ENCODE measurements around the gene GABRB3.

Gene GABRB3

GRCh38 chr15:26711445-26711844 is 61.4 kb downstream of the GABRB3 start:
- Histone ChIP-seq H3K9ac (ENCODE audit: low read length) (no peak overlapping the region), H3K27me3 (ENCODE audit: insufficient read depth, low read length) (no peaks in the 10 kb centered on the region), H3K23ac (ENCODE audit: low read length) (no peak overlapping the region), H3K18ac (ENCODE audit: low read length) (no peak overlapping the region), H3K4me3 (ENCODE audit: low read depth, low read length) (no peak overlapping the region), H3K9me3 (ENCODE audit: insufficient read depth, low read depth, low read length) (no peaks in the 10 kb centered on the region), H3K27ac (ENCODE audit: low read depth, low read length) (no peak overlapping the region), H3K4me1 (ENCODE audit: control insufficient read depth in 1 of 2, insufficient read depth in 2 of 2, low read length in 2 of 2) (no peaks in the 10 kb centered on the region), H2BK120ac (ENCODE audit: insufficient read depth, low read length, poor library complexity) (no peak overlapping the region), H3K79me2 (ENCODE audit: control insufficient read depth, insufficient read depth, low read length, poor library complexity) (no peaks in the 10 kb centered on the region), H2BK5ac (ENCODE audit: low read depth, low read length, poor library complexity) (no peak overlapping the region), H3K14ac (ENCODE audit: low read length) (no peak overlapping the region), H3K4me2 (ENCODE audit: low read length) (no peak overlapping the region), H4K12ac (ENCODE audit: low read depth, low read length) (no peak overlapping the region), H3K4ac (ENCODE audit: low read depth, low read length) (no peak overlapping the region), H4K8ac (ENCODE audit: low read depth, low read length) (no peak overlapping the region), H3K79me1 (ENCODE audit: low read length) (no peaks in the 10 kb centered on the region), H2AFZ (ENCODE audit: insufficient read depth, low read length, poor library complexity) (no peak overlapping the region), H4K91ac (ENCODE audit: low read depth, low read length) (no peak overlapping the region), H2AK5ac (ENCODE audit: low read length) (no peak overlapping the region), H2BK12ac (ENCODE audit: low read length) (no peak overlapping the region), H3K36me3 (ENCODE audit: control insufficient read depth in 1 of 2, insufficient read depth in 2 of 2, low read length in 2 of 2) (no peaks in the 10 kb centered on the region)
- WGBS (ENCODE audit: extremely low coverage, insufficient coverage, insufficient read length) = no CpG with 5 or more reads among the region's 10 CpGs
- DNase-seq = no peak

DNA sequence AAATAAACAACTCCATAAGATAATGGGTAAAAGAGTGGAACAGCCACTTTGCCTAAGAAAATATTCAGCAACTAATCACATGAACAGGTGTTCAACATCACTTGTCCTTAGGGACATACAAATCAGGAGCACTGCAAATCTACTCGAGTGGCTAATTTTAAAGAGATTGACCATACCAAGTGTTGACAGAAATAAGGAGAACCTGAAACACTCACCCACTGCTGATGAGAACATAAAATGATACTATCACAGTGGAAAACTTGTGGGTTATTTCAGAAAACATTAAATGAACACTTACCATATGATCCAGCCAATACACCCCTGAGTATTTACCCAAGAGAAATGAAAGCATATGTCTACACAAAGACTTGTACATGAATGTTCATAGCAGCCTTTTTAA is 70.5 kb downstream of the GABRB3 start:
- no CpG with 5 or more reads among the region's 1 CpG for WGBS (ENCODE audit: extremely low coverage, insufficient coverage, insufficient read length)
- H2BK120ac ChIP-seq (ENCODE audit: insufficient read depth, low read length, poor library complexity) = no peak overlapping the region
- H4K91ac ChIP-seq (ENCODE audit: low read depth, low read length) = no peak overlapping the region

GRCh38 chr15:26698555-26698954 is 74.3 kb downstream of the GABRB3 start:
- Histone ChIP-seq H3K4ac (ENCODE audit: low read depth, low read length) (no peak overlapping the region), H2BK12ac (ENCODE audit: low read length) (no peak overlapping the region), H4K91ac (ENCODE audit: low read depth, low read length) (no peak overlapping the region), H2BK5ac (ENCODE audit: low read depth, low read length, poor library complexity) (no peak overlapping the region), H4K12ac (ENCODE audit: low read depth, low read length) (no peak overlapping the region), H4K8ac (ENCODE audit: low read depth, low read length) (no peak overlapping the region), H3K9ac (ENCODE audit: low read length) (no peak overlapping the region), H3K27ac (ENCODE audit: low read depth, low read length) (no peak overlapping the region), H3K23ac (ENCODE audit: low read length) (no peak overlapping the region), H3K4me3 (ENCODE audit: low read depth, low read length) (no peak overlapping the region), H3K14ac (ENCODE audit: low read length) (no peak overlapping the region), H3K27me3 (ENCODE audit: insufficient read depth, low read length) (no peaks in the 10 kb centered on the region), H3K18ac (ENCODE audit: low read length) (no peak overlapping the region), H3K4me2 (ENCODE audit: low read length) (no peak overlapping the region), H2AFZ (ENCODE audit: insufficient read depth, low read length, poor library complexity) (no peak overlapping the region), H3K4me1 (ENCODE audit: control insufficient read depth in 1 of 2, insufficient read depth in 2 of 2, low read length in 2 of 2) (no peaks in the 10 kb centered on the region), H3K9me3 (ENCODE audit: insufficient read depth, low read depth, low read length) (no peaks in the 10 kb centered on the region), H3K79me1 (ENCODE audit: low read length) (no peaks in the 10 kb centered on the region), H3K36me3 (ENCODE audit: control insufficient read depth in 1 of 2, insufficient read depth in 2 of 2, low read length in 2 of 2) (no peaks in the 10 kb centered on the region), H3K79me2 (ENCODE audit: control insufficient read depth, insufficient read depth, low read length, poor library complexity) (no peaks in the 10 kb centered on the region), H2BK120ac (ENCODE audit: insufficient read depth, low read length, poor library complexity) (no peak overlapping the region), H2AK5ac (ENCODE audit: low read length) (no peak overlapping the region)
- DNase-seq = no peak
- no CpG with 5 or more reads among the region's 5 CpGs for WGBS (ENCODE audit: extremely low coverage, insufficient coverage, insufficient read length)

More for the DNA sequence above, 70.5 kb downstream of the GABRB3 start:
- H3K14ac ChIP-seq (ENCODE audit: low read length) = no peak overlapping the region
- H3K79me1 ChIP-seq (ENCODE audit: low read length) = no peaks in the 10 kb centered on the region
- no peak overlapping the region for H4K8ac ChIP-seq (ENCODE audit: low read depth, low read length)
- DNase-seq = no peak
- no peaks in the 10 kb centered on the region for H3K4me1 ChIP-seq (ENCODE audit: control insufficient read depth in 1 of 2, insufficient read depth in 2 of 2, low read length in 2 of 2)
- no peak overlapping the region for H3K4me2 ChIP-seq (ENCODE audit: low read length)
- H2AK5ac ChIP-seq (ENCODE audit: low read length) = no peak overlapping the region
- no peak overlapping the region for H3K4ac ChIP-seq (ENCODE audit: low read depth, low read length)
- no peaks in the 10 kb centered on the region for H3K79me2 ChIP-seq (ENCODE audit: control insufficient read depth, insufficient read depth, low read length, poor library complexity)
- no peak overlapping the region for H2BK5ac ChIP-seq (ENCODE audit: low read depth, low read length, poor library complexity)
- no peak overlapping the region for H3K9ac ChIP-seq (ENCODE audit: low read length)
- no peak overlapping the region for H2AFZ ChIP-seq (ENCODE audit: insufficient read depth, low read length, poor library complexity)
- H3K36me3 ChIP-seq (ENCODE audit: control insufficient read depth in 1 of 2, insufficient read depth in 2 of 2, low read length in 2 of 2) = no peaks in the 10 kb centered on the region
- no peak overlapping the region for H3K27ac ChIP-seq (ENCODE audit: low read depth, low read length)
- no peak overlapping the region for H4K12ac ChIP-seq (ENCODE audit: low read depth, low read length)
- no peaks in the 10 kb centered on the region for H3K27me3 ChIP-seq (ENCODE audit: insufficient read depth, low read length)
- no peak overlapping the region for H3K23ac ChIP-seq (ENCODE audit: low read length)
- H2BK12ac ChIP-seq (ENCODE audit: low read length) = no peak overlapping the region
- H3K18ac ChIP-seq (ENCODE audit: low read length) = no peak overlapping the region
- H3K9me3 ChIP-seq (ENCODE audit: insufficient read depth, low read depth, low read length) = no peaks in the 10 kb centered on the region
- H3K4me3 ChIP-seq (ENCODE audit: low read depth, low read length) = no peak overlapping the region

GRCh38 chr15:26697913-26698312 is 75.0 kb downstream of the GABRB3 start:
- Histone ChIP-seq H4K12ac (ENCODE audit: low read depth, low read length) (no peak overlapping the region), H3K23ac (ENCODE audit: low read length) (no peak overlapping the region), H3K79me1 (ENCODE audit: low read length) (no peaks in the 10 kb centered on the region), H4K8ac (ENCODE audit: low read depth, low read length) (no peak overlapping the region), H3K36me3 (ENCODE audit: control insufficient read depth in 1 of 2, insufficient read depth in 2 of 2, low read length in 2 of 2) (no peaks in the 10 kb centered on the region), H3K4ac (ENCODE audit: low read depth, low read length) (no peak overlapping the region), H2BK120ac (ENCODE audit: insufficient read depth, low read length, poor library complexity) (no peak overlapping the region), H3K14ac (ENCODE audit: low read length) (no peak overlapping the region), H3K9ac (ENCODE audit: low read length) (no peak overlapping the region), H2BK5ac (ENCODE audit: low read depth, low read length, poor library complexity) (no peak overlapping the region), H3K18ac (ENCODE audit: low read length) (no peak overlapping the region), H2AK5ac (ENCODE audit: low read length) (no peak overlapping the region), H2BK12ac (ENCODE audit: low read length) (no peak overlapping the region), H3K4me2 (ENCODE audit: low read length) (no peak overlapping the region), H2AFZ (ENCODE audit: insufficient read depth, low read length, poor library complexity) (no peak overlapping the region), H3K4me3 (ENCODE audit: low read depth, low read length) (no peak overlapping the region), H4K91ac (ENCODE audit: low read depth, low read length) (no peak overlapping the region), H3K79me2 (ENCODE audit: control insufficient read depth, insufficient read depth, low read length, poor library complexity) (no peaks in the 10 kb centered on the region), H3K27ac (ENCODE audit: low read depth, low read length) (no peak overlapping the region), H3K4me1 (ENCODE audit: control insufficient read depth in 1 of 2, insufficient read depth in 2 of 2, low read length in 2 of 2) (no peaks in the 10 kb centered on the region), H3K9me3 (ENCODE audit: insufficient read depth, low read depth, low read length) (no peaks in the 10 kb centered on the region), H3K27me3 (ENCODE audit: insufficient read depth, low read length) (no peaks in the 10 kb centered on the region)
- no peak for DNase-seq
- no CpG with 5 or more reads among the region's 6 CpGs for WGBS (ENCODE audit: extremely low coverage, insufficient coverage, insufficient read length)

Data from trophoblast cell (in vitro differentiated cells and primary cell).